ENCODE results near the gene ODF2. TPM values are rescaled to one million over a fixed set of nuclear protein-coding genes. Genes with fewer than 3 reads are reported as not detected.

ODF2 gene
- total RNA-seq, 1 experiment from 2014 or later = 31.9 TPM

GRCh38 chr9:128419061-128419925, 36.5 kb upstream of the ODF2 start (continued):
- no peak for TF ChIP-seq USF2 (CRISPR knock-in tag; IDR thresholded peaks at IDR 0.05)
- no peak for TF ChIP-seq ATF2 (CRISPR knock-in tag; IDR thresholded peaks at IDR 0.05; ENCODE audit: borderline replicate concordance, low read depth)
- TF ChIP-seq TEAD4 (CRISPR knock-in tag; IDR thresholded peaks at IDR 0.05) = no peak
- no peak for TF ChIP-seq CREM (CRISPR knock-in tag; IDR thresholded peaks at IDR 0.05)
- TF ChIP-seq E2F4 (CRISPR knock-in tag; IDR thresholded peaks at IDR 0.05; ENCODE audit: borderline replicate concordance, low read depth) = no peak
- TF ChIP-seq ELF4 (CRISPR knock-in tag; IDR thresholded peaks at IDR 0.05; ENCODE audit: low read depth) = no peak

GRCh38 chr9:128420060-128420650, 35.7 kb upstream of the ODF2 start:
- POLR2A ChIA-PET = interaction anchor here (0.7 to 1.5 kb wide), 3 partner anchors 8 to 144 kb away, joined by 3 to 4 read pairs (median 3); partner anchors contain the start of genes GOLGA2 and SWI5
- no peaks in the 10 kb centered on the region for H3K36me3 Mint-ChIP-seq
- DNase-seq (ENCODE audit: low spot score) (peak; percentile 63), ATAC-seq (peak; percentile 55)
- H3K4me1 Mint-ChIP-seq = peaks cover 27% of the 10 kb centered on the region
- H3K4me3 Mint-ChIP-seq = peak overlapping the region; percentile 67
- CTCF ChIA-PET = interaction anchor here (0.6 to 4.5 kb wide), 51 partner anchors 8 to 506 kb away, joined by 3 to 58 read pairs (median 5); partner anchors contain the start of genes CIZ1, DNM1, GLE1 and ODF2
- peaks cover 51% of the 10 kb centered on the region for H3K27me3 Mint-ChIP-seq (ENCODE audit: low read depth)
- H3K9me3 Mint-ChIP-seq = no peaks in the 10 kb centered on the region
- no peak overlapping the region for H3K27ac Mint-ChIP-seq
- TF ChIP-seq SP1 (CRISPR knock-in tag; conservative IDR thresholded peaks at IDR 0.05) = 0 out of 2 replicates have a peak, but pooled peaks have one; percentile 6
- peak; percentile 93 for TF ChIP-seq HMGXB4 (CRISPR knock-in tag; IDR thresholded peaks at IDR 0.05)
- peak; percentile 25; the same call in 1 of the 2 replicates for TF ChIP-seq MYBL2 (CRISPR knock-in tag; IDR thresholded peaks at IDR 0.05)
- peak; percentile 51; the same call in 1 of the 2 replicates for TF ChIP-seq ESRRA (CRISPR knock-in tag; IDR thresholded peaks at IDR 0.05; ENCODE audit: borderline replicate concordance)
- TF ChIP-seq ZNF423 (CRISPR knock-in tag; IDR thresholded peaks at IDR 0.05) = peak; percentile 19; the same call in 1 of the 2 replicates
- no peak for TF ChIP-seq ZNF532 (CRISPR knock-in tag; IDR thresholded peaks at IDR 0.05; ENCODE audit: borderline replicate concordance)
- peak; percentile 42 for TF ChIP-seq CTCF (IDR thresholded peaks at IDR 0.05)
- TF ChIP-seq E2F5 (CRISPR knock-in tag; IDR thresholded peaks at IDR 0.05) = 0 out of 2 replicates have a peak, but pooled peaks have one; percentile 50
- TF ChIP-seq GTF2I (CRISPR knock-in tag; conservative IDR thresholded peaks at IDR 0.05) = no peak
- no peak for TF ChIP-seq JAZF1 (CRISPR knock-in tag; IDR thresholded peaks at IDR 0.05)
- TF ChIP-seq NR1H2 (CRISPR knock-in tag; IDR thresholded peaks at IDR 0.05) = no peak
- no peak for TF ChIP-seq NFATC4 (CRISPR knock-in tag; IDR thresholded peaks at IDR 0.05)

Measured in WTC11 (cell line).